SU-DHL-6 (cell line): ENCODE measurements around the gene CCZ1.
"Not testable (repeated sequence)": the region's sequence is repeated elsewhere in the genome, so short reads cannot be mapped to it uniquely, and the experiment has no call there.

Source experiments
- CTCF ChIP-seq: fragments of 200-600 bp; sonication (generic); IDR thresholded peaks from one replicate; pipeline ENCODE4 v1.5.1; 2017; ENCODE audit warnings: antibody characterized with exemption, mild to moderate bottlenecking, low read length, moderate library complexity; ENCODE audit not compliant: insufficient read depth, poor library complexity, severe bottlenecking
- EZH2phosphoT487 ChIP-seq: fragments of 200-600 bp; sonication (generic), shearing (Covaris generic); conservative IDR thresholded peaks from 2 replicates; pipeline ENCODE4 v1.6.1; 2018; ENCODE audit warnings: mild to moderate bottlenecking, antibody characterized with exemption, low read length, moderate library complexity, mixed read lengths

DNA sequence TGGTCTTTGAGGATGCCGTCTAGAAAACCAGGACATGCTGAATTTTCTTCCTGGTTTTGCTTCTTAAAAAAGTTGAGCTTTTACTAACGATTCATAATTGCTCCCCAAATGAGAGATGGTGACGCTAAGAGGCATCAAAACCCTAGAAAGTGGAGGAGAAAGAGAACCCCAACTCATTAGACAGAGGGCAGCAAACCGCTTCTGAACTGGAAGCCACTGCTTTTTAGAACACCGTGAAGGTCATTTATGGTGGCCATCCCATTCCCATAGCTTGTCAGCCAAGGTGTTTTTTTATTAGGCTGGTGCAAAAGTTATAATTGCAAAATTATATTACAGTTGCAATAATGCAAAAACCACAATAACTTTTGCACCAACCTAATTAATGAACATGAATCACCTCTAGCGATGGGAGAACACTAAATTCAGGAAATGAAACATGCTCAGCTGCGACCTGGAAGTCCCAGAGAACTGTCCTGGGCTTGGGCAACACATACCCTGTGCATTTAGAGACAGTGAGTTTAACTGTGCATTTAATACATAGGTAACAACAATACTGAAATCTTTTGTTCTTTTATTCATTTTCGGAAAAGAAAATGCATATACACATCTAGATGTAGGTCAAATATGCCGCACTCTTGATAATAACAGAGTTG, 33.1 kb upstream of the CCZ1 start:
- not testable (repeated sequence) for TF ChIP-seq CTCF, EZH2phosphoT487
